NCI-H2029 treated with DMSO at 0.1 percent for 48 hours (cell line): ENCODE measurements around the gene TNFRSF19.
"Not testable (repeated sequence)": the region's sequence is repeated elsewhere in the genome, so short reads cannot be mapped to it uniquely, and the experiment has no call there.

Source experiments
- DNase-seq: peaks from one replicate; lab custom pipeline; 2025; lab: John Stamatoyannopoulos, UW

The TNFRSF19 gene, protein sequence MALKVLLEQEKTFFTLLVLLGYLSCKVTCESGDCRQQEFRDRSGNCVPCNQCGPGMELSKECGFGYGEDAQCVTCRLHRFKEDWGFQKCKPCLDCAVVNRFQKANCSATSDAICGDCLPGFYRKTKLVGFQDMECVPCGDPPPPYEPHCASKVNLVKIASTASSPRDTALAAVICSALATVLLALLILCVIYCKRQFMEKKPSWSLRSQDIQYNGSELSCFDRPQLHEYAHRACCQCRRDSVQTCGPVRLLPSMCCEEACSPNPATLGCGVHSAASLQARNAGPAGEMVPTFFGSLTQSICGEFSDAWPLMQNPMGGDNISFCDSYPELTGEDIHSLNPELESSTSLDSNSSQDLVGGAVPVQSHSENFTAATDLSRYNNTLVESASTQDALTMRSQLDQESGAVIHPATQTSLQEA

DNA sequence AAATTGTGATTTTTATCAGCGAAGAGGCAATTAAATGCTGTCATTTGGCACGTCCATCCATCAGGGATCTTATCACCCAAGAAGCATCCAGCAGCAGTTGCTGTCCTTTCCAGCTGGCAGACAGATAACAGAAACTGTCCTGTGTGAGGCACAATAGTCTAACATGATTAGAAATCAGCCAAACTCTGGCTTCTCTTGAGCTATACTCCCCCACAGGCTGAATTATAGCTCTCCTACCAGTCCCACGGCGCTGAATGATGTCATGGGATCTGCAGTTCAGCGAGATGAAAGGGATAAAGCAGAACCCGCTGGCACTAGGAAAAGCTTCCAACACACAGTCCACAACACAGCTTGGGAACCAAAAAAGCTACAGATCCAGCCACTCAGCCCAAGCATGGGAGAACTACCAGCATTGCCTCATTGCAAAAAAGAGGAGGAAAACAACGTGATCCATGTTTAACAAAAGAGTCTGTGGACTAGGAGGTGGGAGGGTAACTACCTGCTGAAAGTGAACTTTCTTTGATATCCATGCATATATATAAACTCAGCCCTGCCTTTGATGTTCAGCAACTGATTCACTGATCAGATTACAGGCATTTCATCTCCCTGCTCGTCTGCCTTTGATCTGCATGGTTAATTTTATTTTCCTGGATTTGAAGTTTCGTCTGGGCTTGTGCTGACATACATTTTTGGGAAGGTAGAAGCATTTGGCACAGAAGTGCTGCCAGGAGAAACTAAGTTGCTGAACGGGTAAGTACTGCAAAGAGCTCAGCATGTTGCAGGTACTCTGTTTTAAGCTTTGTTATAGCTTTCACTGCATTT lies at the start of gene TNFRSF19:
TNFRSF19 (plus strand) TSS at position 314 of the 822 bp plus-strand sequence. CDS start 19,772 bp downstream, outside the sequence.
- DNase-seq = no peak

DNA sequence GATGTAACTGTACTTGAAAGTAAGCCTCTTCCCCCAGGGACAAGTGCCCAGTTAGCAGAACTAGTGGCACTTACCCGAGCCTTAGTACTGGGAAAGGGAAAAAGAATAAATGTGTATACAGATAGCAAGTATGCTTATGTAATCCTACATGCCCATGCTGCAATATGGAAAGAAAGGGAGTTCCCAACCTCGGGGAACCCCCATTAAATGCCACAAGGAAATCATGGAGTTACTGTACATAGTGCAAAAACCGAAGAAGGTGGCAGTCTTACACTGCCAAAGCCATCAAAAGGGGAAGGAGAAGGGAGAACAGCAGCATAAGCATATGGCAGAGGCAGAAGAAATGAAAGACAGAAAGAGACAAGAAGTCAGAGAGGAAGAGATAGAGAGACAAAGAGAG lies 40.3 kb upstream of the TNFRSF19 start:
- not testable (repeated sequence) for DNase-seq

- DNase-seq = no peak
Measured at GRCh38 chr13:23531446-23531845, 38.8 kb upstream of the TNFRSF19 start.

DNA sequence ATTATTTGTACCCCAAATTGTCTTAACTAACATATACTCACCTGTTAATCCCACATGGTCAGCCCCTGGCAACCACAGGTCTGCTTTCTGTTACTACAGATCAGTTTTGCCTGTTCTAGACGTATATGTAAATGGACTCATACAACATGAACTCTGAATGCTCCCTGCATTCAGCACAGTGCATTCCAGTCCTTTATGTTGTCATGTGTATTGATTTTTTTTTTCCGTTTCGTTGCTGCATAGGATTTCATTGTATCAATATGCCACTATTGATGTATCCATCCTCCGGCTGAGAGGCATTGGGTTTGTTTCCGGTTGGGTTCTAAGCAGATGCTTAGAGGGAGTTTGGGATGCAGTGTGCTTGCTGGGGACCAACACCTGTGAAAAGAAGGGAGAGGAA lies 36.1 kb upstream of the TNFRSF19 start:
- DNase-seq = no peak

DNA sequence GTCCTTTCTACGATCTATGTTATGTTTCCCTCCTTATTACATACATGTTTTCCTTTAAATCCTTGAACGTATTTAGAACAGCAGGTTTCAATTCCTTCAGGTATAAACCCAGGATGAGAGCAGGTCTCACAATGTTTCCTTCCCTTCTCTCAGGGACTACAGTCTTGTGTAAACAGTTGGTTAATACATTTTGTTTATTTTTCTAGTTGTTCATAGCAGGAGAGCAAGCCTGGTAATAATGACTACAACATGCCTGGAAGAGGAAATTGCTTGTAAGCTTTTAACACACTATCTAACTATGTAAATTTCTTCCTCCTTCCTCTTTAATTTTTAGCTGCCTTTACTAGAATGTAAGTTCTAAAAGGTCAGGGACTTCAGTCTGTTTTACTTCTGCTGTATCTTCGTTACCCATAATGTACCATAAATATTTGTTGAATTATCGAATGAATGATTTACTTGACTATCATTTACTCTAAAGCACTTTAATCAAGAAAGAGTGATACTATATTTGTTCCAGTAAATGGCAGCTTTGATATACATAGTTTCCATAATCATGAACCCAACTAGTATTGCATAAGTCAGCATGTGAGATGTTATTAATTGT lies 28.9 kb upstream of the TNFRSF19 start:
- no peak for DNase-seq

DNA sequence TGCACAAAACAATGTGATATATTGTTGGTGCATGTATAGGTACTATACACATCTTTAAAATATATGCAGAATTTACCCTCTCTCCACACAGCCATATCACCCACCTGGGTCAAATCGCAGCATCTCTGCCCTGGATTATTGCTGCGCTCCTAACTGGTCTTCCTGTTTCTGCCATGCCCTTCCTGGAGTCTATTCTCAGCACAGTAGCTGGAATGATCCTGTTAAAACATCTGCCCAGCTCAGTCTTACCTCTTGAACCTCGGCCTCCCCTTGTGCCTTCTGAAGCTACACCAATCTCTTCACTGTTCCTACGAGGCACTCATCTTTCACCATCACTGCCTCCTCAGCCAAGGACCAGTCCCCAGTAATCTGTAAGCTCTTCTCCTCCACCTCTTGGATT lies 25.5 kb upstream of the TNFRSF19 start:
- no peak for DNase-seq

GRCh38 chr13:23547000-23547590 lies 23.1 kb upstream of the TNFRSF19 start:
- no peak for DNase-seq

DNA sequence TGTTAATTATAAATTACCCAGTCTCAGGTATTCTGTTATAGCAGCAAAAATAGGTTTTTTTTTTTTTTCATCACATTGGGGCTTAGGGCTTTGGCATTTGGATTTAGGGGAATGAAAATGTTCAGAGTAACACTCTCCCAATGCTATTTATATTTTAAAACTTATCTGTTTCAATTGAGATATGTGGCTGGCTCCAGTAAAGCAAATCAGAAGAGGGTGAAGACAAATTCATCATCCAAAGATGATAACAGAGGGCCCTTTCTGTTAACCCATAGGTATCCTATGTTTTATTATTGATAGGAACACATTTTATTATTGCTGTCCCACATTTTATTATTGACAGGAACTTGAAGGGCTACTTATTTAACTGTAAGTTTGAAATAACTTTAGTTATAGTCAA lies 20.5 kb upstream of the TNFRSF19 start:
- DNase-seq = no peak

GRCh38 chr13:23550163-23550562 lies 20.0 kb upstream of the TNFRSF19 start:
- no peak for DNase-seq

DNA sequence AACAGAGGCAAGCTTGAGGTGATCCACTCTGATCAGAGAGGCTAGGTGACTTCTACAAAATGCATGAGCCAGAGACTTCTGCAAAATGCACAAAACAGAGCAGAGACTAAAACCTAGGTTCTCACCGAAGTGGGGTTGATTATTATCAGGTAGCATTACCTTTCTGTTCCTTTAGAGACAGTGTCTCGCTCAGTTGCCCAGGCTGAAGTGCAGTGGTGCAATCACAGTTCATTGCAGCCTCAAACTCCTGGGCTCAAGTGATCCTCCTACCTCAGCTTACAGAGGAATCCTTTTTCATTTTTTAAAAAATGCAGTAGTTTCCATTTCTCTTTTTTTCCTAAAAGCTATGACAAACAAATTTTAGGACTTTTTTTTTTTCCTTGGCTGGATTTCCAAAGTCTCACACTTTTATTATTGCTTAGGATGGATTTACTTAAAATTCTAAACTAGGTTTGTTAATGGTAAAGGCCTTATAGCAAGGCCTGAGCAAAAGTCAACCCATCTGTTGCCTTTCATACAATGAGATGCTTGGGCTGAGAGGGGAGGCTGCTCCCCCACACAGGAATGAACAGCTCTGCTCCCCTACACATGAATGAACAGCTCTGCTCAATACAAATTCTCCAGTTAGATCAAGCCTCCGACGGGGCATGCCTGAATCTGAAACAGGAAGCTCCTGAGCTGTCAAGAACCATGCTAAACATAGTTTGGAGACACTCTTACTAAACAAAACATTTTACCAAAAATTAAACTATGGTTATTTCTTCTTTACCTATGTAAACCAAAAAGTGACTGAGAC lies 18.8 kb upstream of the TNFRSF19 start:
- DNase-seq = no peak

- DNase-seq = no peak
Measured at GRCh38 chr13:23552171-23552570, 18.0 kb upstream of the TNFRSF19 start.

DNA sequence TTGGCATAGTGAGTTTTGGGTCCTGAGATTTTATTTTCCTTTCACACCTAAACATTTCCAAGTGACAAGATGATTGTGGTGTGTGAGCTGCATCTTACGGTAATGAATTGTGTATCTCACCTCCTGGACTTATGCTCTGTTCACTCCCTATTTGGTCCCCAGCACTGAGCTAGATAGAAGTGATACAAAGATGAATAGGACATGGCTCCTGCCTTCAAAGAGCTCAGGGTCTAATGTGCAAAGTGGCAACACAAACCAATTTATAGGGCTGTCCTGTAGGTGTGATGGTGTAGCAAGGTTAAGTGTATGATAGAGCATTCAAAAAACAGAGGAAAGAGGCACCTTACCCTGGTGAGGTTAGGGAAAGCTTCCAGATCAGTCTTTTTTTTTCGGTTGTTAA lies 17.6 kb upstream of the TNFRSF19 start:
- no peak for DNase-seq

DNA sequence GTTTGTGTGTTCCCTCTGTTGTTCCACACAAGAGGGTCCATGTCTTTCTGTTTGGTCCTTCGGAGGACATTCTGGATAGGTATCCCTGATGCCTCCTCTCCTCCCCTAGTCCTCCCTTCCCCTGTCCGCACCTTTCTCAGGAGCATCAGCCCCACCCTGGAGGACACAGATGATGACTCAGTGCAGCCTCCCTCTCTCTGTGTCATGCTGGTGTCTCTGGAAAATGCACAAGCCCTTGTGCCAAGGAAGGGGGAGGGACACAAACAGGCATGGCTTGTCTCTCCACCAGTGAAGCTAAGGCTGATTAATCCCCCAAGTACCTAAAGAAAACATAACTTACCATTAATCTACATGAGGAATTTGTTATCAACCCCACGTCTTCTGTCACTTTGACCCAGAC lies 16.2 kb upstream of the TNFRSF19 start:
- no peak for DNase-seq

DNA sequence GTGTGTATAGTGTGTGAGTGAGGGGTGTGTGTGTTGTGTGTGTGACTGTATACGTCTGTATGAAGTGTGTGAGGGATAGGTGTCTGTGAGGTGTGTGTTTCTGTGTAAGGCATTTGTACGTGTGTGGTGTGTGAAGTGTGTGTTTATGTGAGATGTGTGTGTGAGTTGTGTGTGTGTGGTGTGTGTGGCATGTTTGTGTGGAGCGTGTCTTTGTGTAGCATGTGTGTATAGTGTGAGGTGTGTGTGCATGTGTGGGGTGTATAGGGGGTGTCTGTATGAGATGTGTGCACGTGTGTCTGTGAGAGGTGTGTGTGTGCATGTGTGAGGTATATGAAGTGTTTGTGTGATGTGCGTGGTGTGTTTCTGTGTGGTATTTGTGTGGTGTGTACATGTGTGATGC lies 13.2 kb upstream of the TNFRSF19 start:
- DNase-seq = no peak

DNA sequence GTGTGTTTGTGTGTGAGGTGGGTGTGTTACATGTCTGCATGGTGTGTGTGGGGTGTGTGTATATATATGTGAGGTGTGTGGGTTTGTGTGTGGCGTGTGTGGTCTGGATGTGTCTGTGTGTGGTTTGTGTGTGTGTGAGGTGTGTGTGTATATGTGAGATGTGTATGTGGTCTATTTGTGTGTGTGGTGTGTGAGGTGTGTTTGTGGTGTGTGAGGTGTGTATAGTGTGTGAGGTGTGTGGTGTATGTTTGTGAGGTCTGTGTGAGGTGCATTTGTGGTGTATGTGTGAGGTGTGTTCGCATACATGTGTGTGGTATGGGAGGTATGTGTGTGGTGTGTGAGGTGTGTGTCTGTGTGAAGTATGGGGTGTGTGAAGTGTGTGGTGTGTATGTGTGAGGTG lies 12.5 kb upstream of the TNFRSF19 start:
- no peak for DNase-seq

DNA sequence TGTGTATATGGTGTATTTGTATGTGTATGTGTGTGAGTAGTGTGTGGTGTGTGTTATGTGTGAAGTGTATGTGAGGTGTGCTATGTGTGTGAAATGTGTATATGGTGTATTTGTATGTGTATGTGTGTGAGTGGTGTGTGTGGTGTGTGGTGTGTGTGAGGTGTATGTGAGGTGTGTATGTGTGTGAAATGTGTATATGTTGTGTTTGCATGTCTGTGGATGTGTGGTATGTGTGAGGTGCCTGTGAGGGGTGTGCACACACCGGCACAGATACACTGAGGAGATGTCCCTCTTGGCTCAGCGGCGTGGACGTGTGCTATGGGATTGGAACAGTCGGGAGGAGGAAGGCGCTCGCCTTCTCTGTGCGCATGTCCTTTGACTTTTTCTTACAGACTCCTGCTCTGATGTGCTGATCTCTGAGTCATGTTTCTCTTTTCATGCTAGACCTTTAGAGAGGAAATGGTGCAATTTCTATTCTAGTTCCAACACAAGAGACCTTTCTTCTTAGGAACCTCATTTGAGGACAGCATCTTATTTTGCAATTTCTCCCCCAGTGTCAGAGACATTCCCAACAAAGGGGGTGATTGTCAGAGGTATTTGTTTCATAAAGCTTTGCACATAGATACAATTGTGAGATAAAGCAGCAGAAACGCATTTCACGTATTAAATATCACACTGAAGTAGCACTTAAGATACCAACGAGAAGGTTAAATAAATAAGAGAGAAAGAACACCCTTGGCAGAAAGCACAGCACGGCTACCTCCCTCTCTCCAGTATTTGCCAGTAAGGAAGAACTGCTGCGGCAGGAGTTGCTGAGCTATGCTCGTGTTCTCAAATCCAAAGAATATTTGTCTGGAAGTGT lies 11.3 kb upstream of the TNFRSF19 start:
- DNase-seq = peak; percentile 78

- no peak for DNase-seq
Measured at GRCh38 chr13:23560571-23561089, 9.6 kb upstream of the TNFRSF19 start.

- no peak for DNase-seq
Measured at GRCh38 chr13:23561261-23561660, 9.0 kb upstream of the TNFRSF19 start.

DNA sequence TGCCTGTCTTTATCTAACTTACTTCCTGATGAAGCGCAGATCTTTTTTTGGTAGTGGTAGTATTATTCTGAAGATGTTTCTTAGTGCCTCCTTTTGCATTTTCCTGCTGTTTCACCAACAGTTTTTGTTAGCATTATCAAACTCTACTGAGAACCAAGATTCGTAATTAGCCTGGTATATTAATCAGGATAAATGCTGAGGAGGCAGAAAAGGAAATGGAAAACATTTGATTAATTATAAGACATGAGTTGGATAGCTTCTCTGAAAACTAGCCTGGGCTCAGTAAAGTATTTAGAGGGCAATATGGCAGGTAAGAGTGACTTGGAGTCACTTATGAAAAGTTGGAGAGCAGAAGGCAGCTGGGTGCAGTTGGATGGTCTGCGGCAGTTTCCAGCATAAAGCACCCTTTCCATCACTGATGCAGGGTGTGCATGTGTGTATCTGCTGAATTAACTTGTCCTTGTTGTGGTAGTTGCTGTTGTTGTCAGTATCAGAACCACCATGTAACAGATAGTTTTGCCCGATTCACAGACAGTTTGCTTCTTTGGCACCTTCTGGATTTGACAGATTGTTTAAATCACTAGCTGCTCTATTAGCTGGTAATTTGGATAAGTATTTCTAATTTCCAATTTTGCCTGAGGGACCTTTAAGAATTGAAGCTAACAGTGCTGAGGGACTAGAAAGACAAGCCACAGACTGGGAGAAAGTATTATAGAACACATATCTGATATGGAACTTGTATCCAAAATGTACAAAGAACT lies 6.9 kb upstream of the TNFRSF19 start:
- DNase-seq = no peak
